ENCODE results near the gene GADD45A.
A peak's percentile ranks its signal among the peaks of the same experiment; 100 is the strongest.

The GADD45A gene

DNA sequence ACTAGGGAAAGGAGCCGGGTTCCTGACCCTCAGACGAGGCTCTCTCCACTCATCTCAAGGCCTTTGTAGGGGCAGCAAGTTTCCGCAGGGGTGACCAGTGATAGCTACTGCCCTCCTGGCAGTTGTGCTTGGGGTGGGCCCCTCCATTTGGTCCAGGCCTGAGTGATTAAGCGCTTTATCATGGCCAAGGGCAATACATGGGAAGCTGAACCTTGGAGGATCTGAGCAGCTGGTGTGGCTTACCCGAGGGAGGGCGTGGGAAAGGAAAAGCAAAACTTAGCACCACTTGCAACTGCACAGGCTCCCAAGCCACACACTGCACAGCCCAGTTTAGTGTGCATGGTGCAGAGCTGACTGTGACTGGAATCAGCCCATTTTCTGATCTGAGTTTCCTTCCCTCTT lies 47.8 kb downstream of the GADD45A start:
- Histone ChIP-seq H4K20me1 (ENCODE audit: insufficient read depth, low read length) (no peaks in the 10 kb centered on the region), H3K4me2 (ENCODE audit: low read depth, low read length) (no peak overlapping the region), H3K27me3 (replicated peaks; ENCODE audit: insufficient read depth, low read length) (no peaks in the 10 kb centered on the region), H3K4me3 (ENCODE audit: low read length) (no peak overlapping the region), H3K9me3 (replicated peaks; ENCODE audit: insufficient read depth, low read length) (no peaks in the 10 kb centered on the region), H3F3A (ENCODE audit: insufficient read depth, low read length) (no peaks in the 10 kb centered on the region), H3K9ac (ENCODE audit: low read length) (no peak overlapping the region), H3K9me2 (replicated peaks; ENCODE audit: insufficient read depth, low read length) (no peaks in the 10 kb centered on the region), H3K27ac (ENCODE audit: low read length) (no peak overlapping the region), H3K79me2 (ENCODE audit: low read length) (no peaks in the 10 kb centered on the region), H2AFZ (ENCODE audit: low read length) (0 out of 2 replicates have a peak overlapping the region, but pooled peaks have one; percentile 22), H3K4me1 (ENCODE audit: low read length) (peaks cover 18% of the 10 kb centered on the region), H3K36me3 (replicated peaks; ENCODE audit: insufficient read depth, low read length) (no peaks in the 10 kb centered on the region)
- peak; percentile 46 for DNase-seq
- TF ChIP-seq EZH2 (optimal IDR thresholded peaks at IDR 0.05; ENCODE audit: low read depth, low read length) (no peak), EZH2phosphoT487 (IDR thresholded peaks at IDR 0.05; ENCODE audit: low read length) (no peak)
- TF ChIP-seq, protein P1, sequence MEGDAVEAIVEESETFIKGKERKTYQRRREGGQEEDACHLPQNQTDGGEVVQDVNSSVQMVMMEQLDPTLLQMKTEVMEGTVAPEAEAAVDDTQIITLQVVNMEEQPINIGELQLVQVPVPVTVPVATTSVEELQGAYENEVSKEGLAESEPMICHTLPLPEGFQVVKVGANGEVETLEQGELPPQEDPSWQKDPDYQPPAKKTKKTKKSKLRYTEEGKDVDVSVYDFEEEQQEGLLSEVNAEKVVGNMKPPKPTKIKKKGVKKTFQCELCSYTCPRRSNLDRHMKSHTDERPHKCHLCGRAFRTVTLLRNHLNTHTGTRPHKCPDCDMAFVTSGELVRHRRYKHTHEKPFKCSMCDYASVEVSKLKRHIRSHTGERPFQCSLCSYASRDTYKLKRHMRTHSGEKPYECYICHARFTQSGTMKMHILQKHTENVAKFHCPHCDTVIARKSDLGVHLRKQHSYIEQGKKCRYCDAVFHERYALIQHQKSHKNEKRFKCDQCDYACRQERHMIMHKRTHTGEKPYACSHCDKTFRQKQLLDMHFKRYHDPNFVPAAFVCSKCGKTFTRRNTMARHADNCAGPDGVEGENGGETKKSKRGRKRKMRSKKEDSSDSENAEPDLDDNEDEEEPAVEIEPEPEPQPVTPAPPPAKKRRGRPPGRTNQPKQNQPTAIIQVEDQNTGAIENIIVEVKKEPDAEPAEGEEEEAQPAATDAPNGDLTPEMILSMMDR (IDR thresholded peaks at IDR 0.05; ENCODE audit: low read length), result no peak

DNA sequence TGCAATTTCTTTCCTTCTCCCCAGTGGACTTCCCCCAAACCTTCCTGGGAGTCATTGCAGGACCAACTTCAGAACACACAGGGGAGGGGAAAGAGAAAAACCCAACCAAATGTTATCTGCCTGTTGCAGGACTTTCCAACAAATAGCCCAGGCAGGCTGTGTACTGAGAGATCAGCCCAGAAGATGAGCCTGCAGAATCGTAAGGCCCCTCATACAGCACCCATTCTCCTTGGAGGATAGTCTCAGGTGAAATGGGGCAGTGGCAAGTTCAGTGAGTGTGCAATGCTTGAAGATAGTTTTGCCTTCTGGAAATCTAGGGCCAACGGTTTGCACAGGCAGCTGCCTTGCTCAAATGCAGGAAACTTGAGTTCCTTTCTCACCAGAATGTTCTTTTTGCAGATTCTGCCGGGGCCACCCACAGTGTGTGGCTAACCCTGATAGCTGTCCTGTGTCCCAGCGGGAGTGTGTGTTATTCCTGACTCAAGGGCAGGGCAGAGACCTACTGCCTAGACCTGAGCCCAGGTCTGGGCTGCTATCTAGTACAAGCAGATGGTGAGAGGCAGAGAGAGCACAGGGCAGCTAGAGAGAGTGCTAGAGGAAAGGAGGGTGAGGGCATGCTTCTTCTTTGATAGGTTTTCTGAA lies 48.8 kb downstream of the GADD45A start:
- H3K4me1 ChIP-seq (ENCODE audit: low read length), result peaks cover 18% of the 10 kb centered on the region
- H4K20me1 ChIP-seq (ENCODE audit: insufficient read depth, low read length), result no peaks in the 10 kb centered on the region
- no peak overlapping the region for H3K4me2 ChIP-seq (ENCODE audit: low read depth, low read length)
- H3K27ac ChIP-seq (ENCODE audit: low read length), result no peak overlapping the region
- H3K9me3 ChIP-seq (replicated peaks; ENCODE audit: insufficient read depth, low read length), result no peaks in the 10 kb centered on the region
- no peaks in the 10 kb centered on the region for H3K79me2 ChIP-seq (ENCODE audit: low read length)
- no peak overlapping the region for H3K9ac ChIP-seq (ENCODE audit: low read length)
- H3K4me3 ChIP-seq (ENCODE audit: low read length), result no peak overlapping the region
- H2AFZ ChIP-seq (ENCODE audit: low read length), result no peak overlapping the region
- no peaks in the 10 kb centered on the region for H3K9me2 ChIP-seq (replicated peaks; ENCODE audit: insufficient read depth, low read length)
- no peaks in the 10 kb centered on the region for H3K27me3 ChIP-seq (replicated peaks; ENCODE audit: insufficient read depth, low read length)
- no peaks in the 10 kb centered on the region for H3K36me3 ChIP-seq (replicated peaks; ENCODE audit: insufficient read depth, low read length)
- no peaks in the 10 kb centered on the region for H3F3A ChIP-seq (ENCODE audit: insufficient read depth, low read length)
- no peak for DNase-seq
- TF ChIP-seq EZH2 (optimal IDR thresholded peaks at IDR 0.05; ENCODE audit: low read depth, low read length) (no peak), EZH2phosphoT487 (IDR thresholded peaks at IDR 0.05; ENCODE audit: low read length) (no peak)
- TF ChIP-seq, protein P1 (IDR thresholded peaks at IDR 0.05; ENCODE audit: low read length), result no peak

DNA sequence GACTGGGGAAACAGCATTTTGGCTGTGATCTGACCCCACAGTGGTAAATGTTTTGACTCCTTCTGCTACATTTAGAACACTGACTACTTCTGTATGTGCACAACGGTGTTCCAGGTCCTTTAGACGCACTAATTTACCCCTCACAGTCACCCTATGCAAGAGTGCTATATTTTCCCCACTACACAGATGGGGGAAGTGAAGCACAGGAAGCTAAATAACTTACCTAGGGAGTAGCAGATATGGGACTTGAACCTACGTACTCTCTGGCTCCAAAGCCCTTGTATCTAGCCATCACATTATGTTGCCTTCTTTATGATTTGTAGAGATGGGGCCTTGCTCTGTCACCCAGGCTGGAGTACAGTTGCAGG lies 49.3 kb downstream of the GADD45A start:
- DNase-seq, result no peak
- H2AFZ ChIP-seq (ENCODE audit: low read length), result no peak overlapping the region
- H3K4me2 ChIP-seq (ENCODE audit: low read depth, low read length), result no peak overlapping the region
- TF ChIP-seq EZH2 (optimal IDR thresholded peaks at IDR 0.05; ENCODE audit: low read depth, low read length), result no peak
- TF ChIP-seq EZH2phosphoT487 (IDR thresholded peaks at IDR 0.05; ENCODE audit: low read length), result no peak
- TF ChIP-seq, protein P1 (IDR thresholded peaks at IDR 0.05; ENCODE audit: low read length), result no peak
- no peaks in the 10 kb centered on the region for H3K9me2 ChIP-seq (replicated peaks; ENCODE audit: insufficient read depth, low read length)
- no peaks in the 10 kb centered on the region for H4K20me1 ChIP-seq (ENCODE audit: insufficient read depth, low read length)
- H3F3A ChIP-seq (ENCODE audit: insufficient read depth, low read length), result no peaks in the 10 kb centered on the region
- H3K4me1 ChIP-seq (ENCODE audit: low read length), result peaks cover 18% of the 10 kb centered on the region
- no peaks in the 10 kb centered on the region for H3K9me3 ChIP-seq (replicated peaks; ENCODE audit: insufficient read depth, low read length)
- H3K4me3 ChIP-seq (ENCODE audit: low read length), result no peak overlapping the region
- H3K9ac ChIP-seq (ENCODE audit: low read length), result no peak overlapping the region
- H3K36me3 ChIP-seq (replicated peaks; ENCODE audit: insufficient read depth, low read length), result no peaks in the 10 kb centered on the region
- no peak overlapping the region for H3K27ac ChIP-seq (ENCODE audit: low read length)
- no peaks in the 10 kb centered on the region for H3K79me2 ChIP-seq (ENCODE audit: low read length)
- H3K27me3 ChIP-seq (replicated peaks; ENCODE audit: insufficient read depth, low read length), result no peaks in the 10 kb centered on the region
